ENCODE measurements around the gene CELSR2.
A peak's percentile ranks its signal among the peaks of the same experiment; 100 is the strongest.

The CELSR2 gene

GRCh38 chr1:109252167-109252892 is 3.0 kb downstream of the CELSR2 start:
- DNase-seq (ENCODE audit: low spot score) = no peak

GRCh38 chr1:109252893-109253802 is 3.8 kb downstream of the CELSR2 start:
- no peak for DNase-seq (ENCODE audit: low spot score)

GRCh38 chr1:109253803-109254620 is 4.7 kb downstream of the CELSR2 start:
- peak; percentile 71 for DNase-seq (ENCODE audit: low spot score)

GRCh38 chr1:109254621-109255096 is 5.3 kb downstream of the CELSR2 start:
- no peak for DNase-seq (ENCODE audit: low spot score)

GRCh38 chr1:109255097-109255651 is 5.8 kb downstream of the CELSR2 start:
- peak; percentile 46 for DNase-seq (ENCODE audit: low spot score)

- DNase-seq (ENCODE audit: low spot score) = no peak
Observed at GRCh38 chr1:109255678-109256077, 6.3 kb downstream of the CELSR2 start.

GRCh38 chr1:109256085-109256484 is 6.7 kb downstream of the CELSR2 start:
- DNase-seq (ENCODE audit: low spot score) = no peak

- no peak for DNase-seq (ENCODE audit: low spot score)
Observed at GRCh38 chr1:109256971-109257681, 7.8 kb downstream of the CELSR2 start.

- DNase-seq (ENCODE audit: low spot score) = no peak
Observed at GRCh38 chr1:109257682-109258421, 8.5 kb downstream of the CELSR2 start.

- DNase-seq (ENCODE audit: low spot score) = no peak
Observed at GRCh38 chr1:109258481-109259466, 9.4 kb downstream of the CELSR2 start.

- DNase-seq (ENCODE audit: low spot score) = no peak
Observed at GRCh38 chr1:109259674-109260557, 10.6 kb downstream of the CELSR2 start.

GRCh38 chr1:109261006-109261405 is 11.7 kb downstream of the CELSR2 start:
- DNase-seq (ENCODE audit: low spot score) = no peak

- DNase-seq (ENCODE audit: low spot score) = no peak
Observed at GRCh38 chr1:109261578-109261977, 12.2 kb downstream of the CELSR2 start.

- DNase-seq (ENCODE audit: low spot score) = no peak
Observed at GRCh38 chr1:109262231-109263055, 13.1 kb downstream of the CELSR2 start.

GRCh38 chr1:109263234-109263596 is 13.9 kb downstream of the CELSR2 start:
- DNase-seq (ENCODE audit: low spot score) = no peak

GRCh38 chr1:109263597-109264378 is 14.4 kb downstream of the CELSR2 start:
- peak; percentile 90 for DNase-seq (ENCODE audit: low spot score)

- no peak for DNase-seq (ENCODE audit: low spot score)
Observed at GRCh38 chr1:109264379-109264755, 15.0 kb downstream of the CELSR2 start.

Measured in hepatic stellate cell (primary cell).